ENCODE results near the gene ALK. TPM values are rescaled to one million over a fixed set of nuclear protein-coding genes. Genes with fewer than 3 reads are reported as not detected.

The ALK gene
- total RNA-seq, 3 donors from 2014 or later, result 0.07 to 2.4 (median 0.09) TPM

GRCh38 chr2:29723255-29724001 is 198.0 kb downstream of the ALK start:
- DNase-seq (peak in 1 of 3 donors; percentile 5), ATAC-seq (peak; percentile 34)
- TF ChIP-seq CTCF (IDR thresholded peaks at IDR 0.05), result no peak
- Histone ChIP-seq H3K4me3 (no peak overlapping the region), H3K9me3 (no peaks in the 10 kb centered on the region), H3K4me1 (ENCODE audit: low read depth) (no peaks in the 10 kb centered on the region), H3K36me3 (ENCODE audit: low read depth) (no peaks in the 10 kb centered on the region)
- intact Hi-C loops (cut with DNase I, micrococcal nuclease), result no loop called here

GRCh38 chr2:29719639-29720038 is 201.7 kb downstream of the ALK start:
- DNase-seq, result no peak
- Histone ChIP-seq H3K9me3 (no peaks in the 10 kb centered on the region), H3K36me3 (ENCODE audit: low read depth) (no peaks in the 10 kb centered on the region), H3K4me1 (ENCODE audit: low read depth) (no peaks in the 10 kb centered on the region), H3K4me3 (no peak overlapping the region)
- ATAC-seq, result no peak
- intact Hi-C loops (cut with DNase I, micrococcal nuclease), result no loop called here
- TF ChIP-seq CTCF (IDR thresholded peaks at IDR 0.05), result no peak

- Histone ChIP-seq H3K9me3 (no peaks in the 10 kb centered on the region), H3K36me3 (ENCODE audit: low read depth) (no peaks in the 10 kb centered on the region), H3K4me1 (ENCODE audit: low read depth) (no peaks in the 10 kb centered on the region), H3K4me3 (no peak overlapping the region)
- DNase-seq, result no peak
- intact Hi-C loops (cut with DNase I, micrococcal nuclease), result no loop called here
- ATAC-seq, result no peak
- no peak for TF ChIP-seq CTCF (IDR thresholded peaks at IDR 0.05)
These were observed 203.2 kb downstream of the ALK start for GRCh38 chr2:29718076-29718686.

GRCh38 chr2:29715655-29716054 is 205.7 kb downstream of the ALK start:
- Histone ChIP-seq H3K36me3 (ENCODE audit: low read depth) (no peaks in the 10 kb centered on the region), H3K4me3 (no peak overlapping the region), H3K9me3 (no peaks in the 10 kb centered on the region), H3K4me1 (ENCODE audit: low read depth) (no peaks in the 10 kb centered on the region)
- intact Hi-C loops (cut with DNase I, micrococcal nuclease), result no loop called here
- DNase-seq, result no peak
- no peak for TF ChIP-seq CTCF (IDR thresholded peaks at IDR 0.05)
- ATAC-seq, result no peak

GRCh38 chr2:29714333-29714732 is 207.1 kb downstream of the ALK start:
- Histone ChIP-seq H3K4me3 (no peak overlapping the region), H3K9me3 (no peaks in the 10 kb centered on the region), H3K4me1 (ENCODE audit: low read depth) (no peaks in the 10 kb centered on the region), H3K36me3 (ENCODE audit: low read depth) (no peaks in the 10 kb centered on the region)
- no peak for TF ChIP-seq CTCF (IDR thresholded peaks at IDR 0.05)
- DNase-seq (no peak), ATAC-seq (no peak)
- intact Hi-C loops (cut with DNase I, micrococcal nuclease), result no loop called here

Measured in mucosa of descending colon (tissue), 3 donors.